Activated naive CD4-positive, alpha-beta T cell treated with Interleukin-2 at 50 U/mL for 16 hours (primary cell): ENCODE measurements around the gene TTC28.

Experiments used
- DNase-seq: peaks from one replicate; pipeline ENCODE4 v3.0.0-alpha.2; 2020

TTC28 gene

GRCh38 chr22:28254396-28254795 lies 425.2 kb downstream of the TTC28 start:
- no peak for DNase-seq

GRCh38 chr22:28252539-28252938 lies 427.1 kb downstream of the TTC28 start:
- DNase-seq, result no peak

GRCh38 chr22:28250036-28250695 lies 429.5 kb downstream of the TTC28 start:
- no peak for DNase-seq

GRCh38 chr22:28249402-28249801 lies 430.2 kb downstream of the TTC28 start:
- DNase-seq, result no peak

- no peak for DNase-seq
Observed at GRCh38 chr22:28247667-28248363, 431.8 kb downstream of the TTC28 start.

GRCh38 chr22:28247136-28247535 lies 432.5 kb downstream of the TTC28 start:
- DNase-seq, result no peak

GRCh38 chr22:28246397-28246796 lies 433.2 kb downstream of the TTC28 start:
- no peak for DNase-seq

- no peak for DNase-seq
Observed at GRCh38 chr22:28245579-28246224, 433.9 kb downstream of the TTC28 start.

GRCh38 chr22:28244757-28245156 lies 434.9 kb downstream of the TTC28 start:
- no peak for DNase-seq

- DNase-seq, result no peak
Observed at GRCh38 chr22:28243539-28243938, 436.1 kb downstream of the TTC28 start.

- DNase-seq, result no peak
Observed at GRCh38 chr22:28241656-28242290, 437.9 kb downstream of the TTC28 start.

- no peak for DNase-seq
Observed at GRCh38 chr22:28239941-28240340, 439.7 kb downstream of the TTC28 start.

- DNase-seq, result no peak
Observed at GRCh38 chr22:28237783-28238182, 441.9 kb downstream of the TTC28 start.

- DNase-seq, result no peak
Observed at GRCh38 chr22:28237112-28237511, 442.5 kb downstream of the TTC28 start.

GRCh38 chr22:28232204-28232603 lies 447.4 kb downstream of the TTC28 start:
- no peak for DNase-seq

GRCh38 chr22:28231441-28231840 lies 448.2 kb downstream of the TTC28 start:
- no peak for DNase-seq

- no peak for DNase-seq
Observed at GRCh38 chr22:28230671-28231070, 449.0 kb downstream of the TTC28 start.

- no peak for DNase-seq
Observed at GRCh38 chr22:28229566-28230485, 449.8 kb downstream of the TTC28 start.

GRCh38 chr22:28223826-28224225 lies 455.8 kb downstream of the TTC28 start:
- DNase-seq, result no peak

GRCh38 chr22:28222976-28223745 lies 456.5 kb downstream of the TTC28 start:
- DNase-seq, result no peak

GRCh38 chr22:28222571-28222970 lies 457.1 kb downstream of the TTC28 start:
- no peak for DNase-seq

- no peak for DNase-seq
Observed at GRCh38 chr22:28222052-28222451, 457.6 kb downstream of the TTC28 start.
